HG03342 (cell line): ENCODE results near the gene AOX1.
"Not testable (repeated sequence)": the region's sequence is repeated elsewhere in the genome, so short reads cannot be mapped to it uniquely, and the experiment has no call there.

Source experiments
- ATAC-seq: cut with Tn5 transposase; IDR thresholded peaks from one replicate; pipeline ENCODE4 v1.9.1; 2021; ENCODE audit warnings: mild to moderate bottlenecking, moderate library complexity; ENCODE audit not compliant: unreplicated experiment

The AOX1 gene

GRCh38 chr2:200625282-200625681, 39.5 kb downstream of the AOX1 start:
- no peak for ATAC-seq

GRCh38 chr2:200625958-200626363, 40.1 kb downstream of the AOX1 start:
- ATAC-seq: no peak

GRCh38 chr2:200627110-200627770, 41.4 kb downstream of the AOX1 start:
- ATAC-seq: no peak

- ATAC-seq: not testable (repeated sequence)
Measured at GRCh38 chr2:200628461-200628860, 42.6 kb downstream of the AOX1 start.

- no peak for ATAC-seq
Measured at GRCh38 chr2:200631287-200631686, 45.5 kb downstream of the AOX1 start.

GRCh38 chr2:200634231-200634964, 48.6 kb downstream of the AOX1 start:
- no peak for ATAC-seq

- ATAC-seq: no peak
Measured at GRCh38 chr2:200635251-200635650, 49.4 kb downstream of the AOX1 start.

GRCh38 chr2:200637901-200638300, 52.1 kb downstream of the AOX1 start:
- ATAC-seq: no peak

- no peak for ATAC-seq
Measured at GRCh38 chr2:200640176-200640575, 54.4 kb downstream of the AOX1 start.

GRCh38 chr2:200640901-200641300, 55.1 kb downstream of the AOX1 start:
- ATAC-seq: no peak

GRCh38 chr2:200648518-200649281, 62.9 kb downstream of the AOX1 start:
- ATAC-seq: not testable (repeated sequence)

GRCh38 chr2:200649724-200650123, 63.9 kb downstream of the AOX1 start:
- ATAC-seq: no peak

GRCh38 chr2:200650195-200650594, 64.4 kb downstream of the AOX1 start:
- no peak for ATAC-seq

GRCh38 chr2:200652158-200652557, 66.3 kb downstream of the AOX1 start:
- no peak for ATAC-seq

GRCh38 chr2:200653021-200653420, 67.2 kb downstream of the AOX1 start:
- no peak for ATAC-seq

GRCh38 chr2:200654823-200655222, 69.0 kb downstream of the AOX1 start:
- no peak for ATAC-seq

GRCh38 chr2:200655918-200656580, 70.2 kb downstream of the AOX1 start:
- no peak for ATAC-seq

GRCh38 chr2:200658278-200658864, 72.6 kb downstream of the AOX1 start:
- ATAC-seq: no peak

GRCh38 chr2:200659410-200659809, 73.6 kb downstream of the AOX1 start:
- ATAC-seq: no peak

GRCh38 chr2:200661477-200661876, 75.7 kb downstream of the AOX1 start:
- no peak for ATAC-seq

GRCh38 chr2:200662727-200663126, 76.9 kb downstream of the AOX1 start:
- no peak for ATAC-seq
